Endodermal cell (in vitro differentiated cells): ENCODE data around the gene TREH. TPM values are rescaled to one million over a fixed set of nuclear protein-coding genes. Genes with fewer than 3 reads are reported as not detected.
"Not testable (repeated sequence)": the region's sequence is repeated elsewhere in the genome, so short reads cannot be mapped to it uniquely, and the experiment has no call there.

ENCODE experiments used
- DNase-seq: peaks from one replicate; pipeline ENCODE4 v3.0.0-alpha.2; 2017
- H3K27ac ChIP-seq: 2 replicates; pipeline ENCODE4 v1.5.1; 2013; ENCODE audit warnings: mild to moderate bottlenecking, low read depth, low read length, moderate library complexity
- H3K27me3 ChIP-seq: 2 replicates; pipeline ENCODE4 v1.6.1; 2013; ENCODE audit warnings: mild to moderate bottlenecking, low read length, moderate library complexity; ENCODE audit not compliant: insufficient read depth, control insufficient read depth, poor library complexity, severe bottlenecking
- H3K36me3 ChIP-seq: 2 replicates; pipeline ENCODE4 v1.7.0; 2013; ENCODE audit warnings: mild to moderate bottlenecking, low read length, moderate library complexity; ENCODE audit not compliant: control insufficient read depth, insufficient read depth
- H3K4me1 ChIP-seq: one replicate; pipeline ENCODE4 v1.7.0; 2013; ENCODE audit warnings: low read length; ENCODE audit not compliant: control insufficient read depth, insufficient read depth
- H3K4me3 ChIP-seq: 2 replicates; pipeline ENCODE4 v1.5.1; 2013; ENCODE audit warnings: mild to moderate bottlenecking, low read length, moderate library complexity
- H3K9ac ChIP-seq: 2 replicates; pipeline ENCODE4 v1.6.1; 2013; ENCODE audit warnings: mild to moderate bottlenecking, low read length, moderate library complexity; ENCODE audit not compliant: poor library complexity, severe bottlenecking; ENCODE audit errors: extremely low read depth
- H3K9me3 ChIP-seq: 2 replicates; pipeline ENCODE4 v1.6.1; 2013; ENCODE audit warnings: mild to moderate bottlenecking, low read length, moderate library complexity; ENCODE audit not compliant: control insufficient read depth
- H3K27ac Mint-ChIP-seq: 2 replicates; pipeline ENCODE4 v1.8.0; 2020; ENCODE audit warnings: mixed read lengths
- H3K27me3 Mint-ChIP-seq: 2 replicates; pipeline ENCODE4 v1.8.0; 2021; ENCODE audit warnings: mild to moderate bottlenecking, mixed read lengths; ENCODE audit not compliant: insufficient read depth
- H3K36me3 Mint-ChIP-seq: 2 replicates; pipeline ENCODE4 v1.8.0; 2020; ENCODE audit warnings: low read depth, mixed read lengths
- H3K4me1 Mint-ChIP-seq: 2 replicates; pipeline ENCODE4 v1.8.0; 2020; ENCODE audit warnings: mixed read lengths
- H3K4me3 Mint-ChIP-seq: 2 replicates; pipeline ENCODE4 v1.8.0; 2020; ENCODE audit warnings: mild to moderate bottlenecking, moderate library complexity, mixed read lengths
- H3K9me3 Mint-ChIP-seq: 2 replicates; pipeline ENCODE4 v1.8.0; 2020; ENCODE audit warnings: mild to moderate bottlenecking, mixed read lengths
- CTCF ChIP-seq: fragments of 200-600 bp; sonication (generic); conservative IDR thresholded peaks from 2 replicates; pipeline ENCODE4 v1.5.0; 2021; ENCODE audit warnings: antibody characterized with exemption, mild to moderate bottlenecking
- WGBS, 2 experiments: methylation state at CpG; one replicate each; pipeline versions ENCODE4 v1.1.5 to v1.1.7; 2013; ENCODE audit warnings: missing lambda C conversion rate in 2 of 2, mixed read lengths in 1 of 2; ENCODE audit not compliant: insufficient coverage in 1 of 2, insufficient read length in 1 of 2; 5-methylcytosine and 5-hydroxymethylcytosine counted together
- total RNA-seq, 2 donors: library from RNA; stranded (reverse); fragmentation: NEBNext Ultra II Directional in 1 of 2; extraction: Animal tissue kit (Norgen Biotek cat#: 25700) in 1 of 2; gene quantifications; 2 replicates in 1 of 2; 3 replicates in 1 of 2; pipeline ENCODE4 v1.2.1, GENCODE V29; 2021

Gene TREH
- total RNA-seq, 2 donors from 2014 or later = not detected

DNA sequence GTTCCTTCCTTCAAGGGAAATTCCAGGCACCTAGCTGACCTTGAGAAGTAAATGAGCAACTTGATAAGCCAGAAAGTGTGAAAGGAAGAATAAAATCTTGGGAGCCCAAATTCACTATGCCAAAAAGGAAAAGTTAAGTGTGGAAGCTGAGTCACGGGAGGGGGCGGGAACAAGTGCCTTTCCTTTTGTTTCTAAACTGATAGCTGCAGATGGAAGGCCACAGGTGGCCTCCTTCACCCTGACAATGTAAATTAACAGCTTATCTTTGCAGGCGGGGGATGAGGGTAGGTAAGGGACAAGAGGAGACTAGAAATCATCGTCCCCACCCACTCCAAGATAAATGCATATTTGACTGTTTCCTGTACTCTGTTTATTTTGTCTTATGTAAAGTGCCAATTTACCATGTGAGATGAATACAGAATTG, 36.4 kb upstream of the TREH start:
- no peaks in the 10 kb centered on the region for H3K36me3 ChIP-seq
- peaks cover 9% of the 10 kb centered on the region for H3K4me1 ChIP-seq
- no peak for TF ChIP-seq CTCF
- Mint-ChIP-seq H3K4me1 (peaks cover 44% of the 10 kb centered on the region), H3K36me3 (no peaks in the 10 kb centered on the region), H3K27me3 (peaks cover 2% of the 10 kb centered on the region), H3K27ac (peak overlapping the region; percentile 99), H3K9me3 (peaks cover 2% of the 10 kb centered on the region), H3K4me3 (peak overlapping the region; percentile 69)
- H3K27ac ChIP-seq = peak overlapping the region; percentile 21
- no peaks in the 10 kb centered on the region for H3K27me3 ChIP-seq
- DNase-seq = peak; percentile 94
- WGBS, 2 experiments = 4 to 17% methylated on average over 2 of the region's 4 CpGs
- H3K9ac ChIP-seq = peak overlapping the region; percentile 60
- peak overlapping the region; percentile 52 for H3K4me3 ChIP-seq
- no peaks in the 10 kb centered on the region for H3K9me3 ChIP-seq

- Histone ChIP-seq H3K9ac (peak overlapping the region; percentile 60), H3K36me3 (no peaks in the 10 kb centered on the region), H3K27ac (peak overlapping the region; percentile 21), H3K9me3 (no peaks in the 10 kb centered on the region), H3K4me3 (peak overlapping the region; percentile 52), H3K4me1 (peaks cover 9% of the 10 kb centered on the region), H3K27me3 (no peaks in the 10 kb centered on the region)
- peaks cover 43% of the 10 kb centered on the region for H3K4me1 Mint-ChIP-seq
- no peaks in the 10 kb centered on the region for H3K36me3 Mint-ChIP-seq
- H3K9me3 Mint-ChIP-seq = peaks cover 2% of the 10 kb centered on the region
- peak; percentile 75 for DNase-seq
- peak overlapping the region; percentile 69 for H3K4me3 Mint-ChIP-seq
- peak overlapping the region; percentile 99 for H3K27ac Mint-ChIP-seq
- TF ChIP-seq CTCF = no peak
- 35 to 36% methylated on average over 3 to 4 of the region's 5 CpGs for WGBS, 2 experiments
- H3K27me3 Mint-ChIP-seq = peaks cover 2% of the 10 kb centered on the region
These were observed 35.9 kb upstream of the TREH start for GRCh38 chr11:118715245-118715831.

DNA sequence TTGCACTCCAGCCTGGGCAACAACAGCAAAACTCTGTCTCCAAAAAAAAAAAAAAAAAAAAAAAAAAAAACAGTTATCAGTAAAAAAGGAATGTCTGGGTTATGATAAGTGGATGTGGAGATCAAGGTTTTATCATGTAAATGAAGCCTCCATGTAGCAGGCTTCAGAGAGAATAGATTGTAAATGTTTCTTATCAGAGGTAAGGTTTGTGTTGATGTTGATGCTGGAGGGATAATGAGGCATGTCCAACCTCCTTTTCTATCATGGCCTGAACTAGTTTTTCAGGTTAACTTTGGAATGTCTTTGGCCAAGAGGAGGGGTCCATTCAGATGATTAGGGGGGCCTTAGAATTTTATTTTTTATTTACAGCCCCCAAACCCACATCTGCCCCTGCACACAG, 35.4 kb upstream of the TREH start:
- no peaks in the 10 kb centered on the region for H3K36me3 Mint-ChIP-seq
- Histone ChIP-seq H3K36me3 (no peaks in the 10 kb centered on the region), H3K4me3 (peak overlapping the region; percentile 52), H3K4me1 (peaks cover 9% of the 10 kb centered on the region), H3K9me3 (no peaks in the 10 kb centered on the region), H3K27me3 (no peaks in the 10 kb centered on the region), H3K27ac (peak overlapping the region; percentile 21), H3K9ac (peak overlapping the region; percentile 60)
- no peak overlapping the region for H3K4me3 Mint-ChIP-seq
- no peak for DNase-seq
- peaks cover 38% of the 10 kb centered on the region for H3K4me1 Mint-ChIP-seq
- peak overlapping the region; percentile 99 for H3K27ac Mint-ChIP-seq
- H3K27me3 Mint-ChIP-seq = peaks cover 2% of the 10 kb centered on the region
- no peak for TF ChIP-seq CTCF
- peaks cover 2% of the 10 kb centered on the region for H3K9me3 Mint-ChIP-seq

DNA sequence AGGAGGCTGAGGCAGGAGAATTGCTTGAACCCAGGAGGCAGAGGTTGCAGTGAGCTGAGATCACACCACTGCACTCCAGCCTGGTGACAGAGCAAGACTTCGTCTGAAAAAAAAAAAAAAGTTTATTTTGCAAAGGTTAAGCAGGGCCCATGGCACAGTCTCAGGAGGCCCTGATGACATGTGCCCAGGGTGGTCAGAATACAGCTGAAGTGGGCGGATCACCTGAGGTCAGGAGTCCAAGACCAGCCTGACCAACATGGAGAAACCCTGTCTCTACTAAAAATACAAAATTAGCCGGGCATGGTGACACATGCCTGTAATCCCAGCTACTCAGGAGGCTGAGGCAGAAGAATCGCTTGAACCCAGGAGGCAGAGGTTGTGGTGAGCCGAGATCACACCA, 35.0 kb upstream of the TREH start:
- H3K27ac Mint-ChIP-seq, H3K27ac ChIP-seq, H3K4me3 Mint-ChIP-seq, H3K27me3 ChIP-seq, H3K9me3 Mint-ChIP-seq, H3K36me3 ChIP-seq, H3K4me1 ChIP-seq, DNase-seq, H3K9me3 ChIP-seq, H3K27me3 Mint-ChIP-seq, H3K4me3 ChIP-seq, H3K36me3 Mint-ChIP-seq, H3K9ac ChIP-seq: not testable (repeated sequence)
- WGBS, 2 experiments = 73 to 100% methylated on average over 1 to 4 of the region's 5 CpGs
- peaks cover 34% of the 10 kb centered on the region for H3K4me1 Mint-ChIP-seq
